Measurements from ENCODE around the gene ESCO1. TPM values are rescaled to one million over a fixed set of nuclear protein-coding genes. Genes with fewer than 3 reads are reported as not detected.

Gene ESCO1
- total and polyA plus RNA-seq, 2 of the 13 experiments (the other 11 are each of a cell fraction or from before 2014, with no cell fraction given) = 6.3 to 19.4 TPM

- TF ChIP-seq ZNF770 (CRISPR knock-in tag; IDR thresholded peaks at IDR 0.05) = peak; percentile 71
- peak; percentile 97 for TF ChIP-seq CTCF (CRISPR knock-in tag; IDR thresholded peaks at IDR 0.05)
- peak; percentile 84; the same call in 1 of the 2 replicates for TF ChIP-seq ZNF788 (CRISPR knock-in tag; IDR thresholded peaks at IDR 0.05; ENCODE audit: borderline replicate concordance)
- TF ChIP-seq BRD4 (CRISPR knock-in tag; IDR thresholded peaks at IDR 0.05) = peak; percentile 78
- TF ChIP-seq ZNF318 (CRISPR knock-in tag; IDR thresholded peaks at IDR 0.05) = peak; percentile 88; the same call in 1 of the 2 replicates
- peak; percentile 92 for TF ChIP-seq MIER3 (CRISPR knock-in tag; IDR thresholded peaks at IDR 0.05; ENCODE audit: borderline replicate concordance)
- TF ChIP-seq ZNF552 (CRISPR knock-in tag; IDR thresholded peaks at IDR 0.05; ENCODE audit: borderline replicate concordance) = peak; percentile 91
- no peak for TF ChIP-seq ONECUT2 (CRISPR knock-in tag; IDR thresholded peaks at IDR 0.05)
- TF ChIP-seq DRAP1 (CRISPR knock-in tag; IDR thresholded peaks at IDR 0.05) = peak; percentile 72
- TF ChIP-seq CSRNP2 (CRISPR knock-in tag; conservative IDR thresholded peaks at IDR 0.05; ENCODE audit: low read depth) = no peak; the same call in 1 of the 2 replicates
- no peak for TF ChIP-seq TCF7L2 (IDR thresholded peaks at IDR 0.05; ENCODE audit: low read depth, low read length)
- TF ChIP-seq ZNF652 (CRISPR knock-in tag; IDR thresholded peaks at IDR 0.05; ENCODE audit: borderline replicate concordance, low read depth) = no peak; the same call in 1 of the 2 replicates
Observed at GRCh38 chr18:21600526-21601410, at the start of gene ESCO1 (continued).
